ENCODE measurements around the gene ZNF644.
"Not testable (repeated sequence)": the region's sequence is repeated elsewhere in the genome, so short reads cannot be mapped to it uniquely, and the experiment has no call there.

DNA sequence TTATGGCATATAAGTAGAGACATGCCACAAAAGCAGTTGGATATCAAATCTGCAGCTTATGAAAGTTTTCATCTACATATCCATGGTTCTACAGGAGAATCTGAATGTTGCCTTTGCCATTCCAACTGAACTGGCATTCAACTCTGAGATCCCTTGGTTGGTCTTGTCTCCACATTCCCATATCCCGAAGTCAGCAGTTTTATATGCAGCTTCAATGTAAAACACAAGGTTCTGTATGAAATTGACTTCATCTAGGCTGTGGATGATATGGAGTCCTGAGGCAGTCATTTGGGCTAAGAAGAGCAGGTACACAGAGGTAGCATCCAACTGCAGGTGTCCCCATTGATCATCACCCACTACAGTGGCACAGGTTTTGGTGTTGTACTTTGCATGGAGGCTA lies 129.0 kb downstream of the ZNF644 start:
- TF ChIP-seq, protein P1, sequence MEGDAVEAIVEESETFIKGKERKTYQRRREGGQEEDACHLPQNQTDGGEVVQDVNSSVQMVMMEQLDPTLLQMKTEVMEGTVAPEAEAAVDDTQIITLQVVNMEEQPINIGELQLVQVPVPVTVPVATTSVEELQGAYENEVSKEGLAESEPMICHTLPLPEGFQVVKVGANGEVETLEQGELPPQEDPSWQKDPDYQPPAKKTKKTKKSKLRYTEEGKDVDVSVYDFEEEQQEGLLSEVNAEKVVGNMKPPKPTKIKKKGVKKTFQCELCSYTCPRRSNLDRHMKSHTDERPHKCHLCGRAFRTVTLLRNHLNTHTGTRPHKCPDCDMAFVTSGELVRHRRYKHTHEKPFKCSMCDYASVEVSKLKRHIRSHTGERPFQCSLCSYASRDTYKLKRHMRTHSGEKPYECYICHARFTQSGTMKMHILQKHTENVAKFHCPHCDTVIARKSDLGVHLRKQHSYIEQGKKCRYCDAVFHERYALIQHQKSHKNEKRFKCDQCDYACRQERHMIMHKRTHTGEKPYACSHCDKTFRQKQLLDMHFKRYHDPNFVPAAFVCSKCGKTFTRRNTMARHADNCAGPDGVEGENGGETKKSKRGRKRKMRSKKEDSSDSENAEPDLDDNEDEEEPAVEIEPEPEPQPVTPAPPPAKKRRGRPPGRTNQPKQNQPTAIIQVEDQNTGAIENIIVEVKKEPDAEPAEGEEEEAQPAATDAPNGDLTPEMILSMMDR (IDR thresholded peaks at IDR 0.05; ENCODE audit: low read depth, low read length, poor library complexity, severe bottlenecking), result not testable (repeated sequence)
- not testable (repeated sequence) for TF ChIP-seq EZH2phosphoT487 (IDR thresholded peaks at IDR 0.05; ENCODE audit: borderline replicate concordance, low read length)

Measured in DOHH2 (cell line).